ENCODE data around the gene GNB5. TPM values are rescaled to one million over a fixed set of nuclear protein-coding genes. Genes with fewer than 3 reads are reported as not detected.

Gene GNB5
- total and polyA plus RNA-seq, 2 of the 13 experiments (the other 11 are each of a cell fraction or from before 2014, with no cell fraction given): 13.7 to 14.4 TPM

DNA sequence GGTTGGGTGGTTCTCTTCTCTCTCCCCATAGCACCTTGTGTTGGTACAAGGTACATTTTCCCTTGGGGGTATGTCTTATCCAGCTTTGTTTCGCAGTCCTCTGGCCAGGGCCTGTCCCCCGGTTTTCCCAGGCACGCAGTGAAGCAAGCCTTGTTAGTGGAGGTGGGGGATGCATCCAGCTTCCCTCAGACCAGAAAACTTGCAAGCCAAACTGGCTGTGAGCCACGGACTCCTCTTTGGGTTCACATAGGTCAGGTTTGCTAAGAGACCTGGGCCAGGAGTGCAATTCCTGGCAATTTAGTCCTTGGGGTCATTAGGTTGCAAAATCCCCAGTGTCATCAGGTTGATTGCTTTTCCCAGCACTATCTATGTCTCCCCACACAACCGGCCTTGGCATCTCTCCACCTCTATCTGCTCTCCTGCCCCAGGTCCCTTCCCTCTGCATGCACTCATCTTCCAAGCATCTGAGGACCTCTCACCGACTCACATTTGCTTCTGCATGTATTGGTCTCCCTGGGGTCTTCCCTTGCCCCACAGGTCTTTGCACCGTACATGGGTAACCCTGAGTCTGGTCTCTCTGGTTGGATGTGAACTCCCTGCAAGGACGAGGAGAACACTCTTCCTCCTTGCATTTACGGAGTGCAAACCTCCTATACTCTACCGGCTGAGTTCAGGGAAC is 112.9 kb downstream of the GNB5 start (continued):
- peak; percentile 71; the same call in 1 of the 2 replicates for TF ChIP-seq PHF21A (CRISPR knock-in tag; IDR thresholded peaks at IDR 0.05)
- no peak for TF ChIP-seq ZNF432 (CRISPR knock-in tag; IDR thresholded peaks at IDR 0.05; ENCODE audit: borderline replicate concordance)
- no peak for TF ChIP-seq ZNF12 (CRISPR knock-in tag; IDR thresholded peaks at IDR 0.05)
- peak; percentile 37; the same call in 1 of the 2 replicates for TF ChIP-seq ZNF616 (CRISPR knock-in tag; IDR thresholded peaks at IDR 0.05; ENCODE audit: low read depth)
- no peak for TF ChIP-seq U2AF2 (IDR thresholded peaks at IDR 0.05; ENCODE audit: low read depth, low read length)
- TF ChIP-seq, protein P1, sequence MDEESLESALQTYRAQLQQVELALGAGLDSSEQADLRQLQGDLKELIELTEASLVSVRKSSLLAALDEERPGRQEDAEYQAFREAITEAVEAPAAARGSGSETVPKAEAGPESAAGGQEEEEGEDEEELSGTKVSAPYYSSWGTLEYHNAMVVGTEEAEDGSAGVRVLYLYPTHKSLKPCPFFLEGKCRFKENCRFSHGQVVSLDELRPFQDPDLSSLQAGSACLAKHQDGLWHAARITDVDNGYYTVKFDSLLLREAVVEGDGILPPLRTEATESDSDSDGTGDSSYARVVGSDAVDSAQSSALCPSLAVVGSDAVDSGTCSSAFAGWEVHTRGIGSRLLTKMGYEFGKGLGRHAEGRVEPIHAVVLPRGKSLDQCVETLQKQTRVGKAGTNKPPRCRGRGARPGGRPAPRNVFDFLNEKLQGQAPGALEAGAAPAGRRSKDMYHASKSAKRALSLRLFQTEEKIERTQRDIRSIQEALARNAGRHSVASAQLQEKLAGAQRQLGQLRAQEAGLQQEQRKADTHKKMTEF (CRISPR knock-in tag; IDR thresholded peaks at IDR 0.05): 0 out of 2 replicates have a peak, but pooled peaks have one; percentile 23
- no peak for TF ChIP-seq CHD4 (IDR thresholded peaks at IDR 0.05; ENCODE audit: borderline replicate concordance, low read length)
- TF ChIP-seq, protein P2, sequence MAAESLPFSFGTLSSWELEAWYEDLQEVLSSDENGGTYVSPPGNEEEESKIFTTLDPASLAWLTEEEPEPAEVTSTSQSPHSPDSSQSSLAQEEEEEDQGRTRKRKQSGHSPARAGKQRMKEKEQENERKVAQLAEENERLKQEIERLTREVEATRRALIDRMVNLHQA (CRISPR knock-in tag; IDR thresholded peaks at IDR 0.05): no peak
- TF ChIP-seq, protein P3, sequence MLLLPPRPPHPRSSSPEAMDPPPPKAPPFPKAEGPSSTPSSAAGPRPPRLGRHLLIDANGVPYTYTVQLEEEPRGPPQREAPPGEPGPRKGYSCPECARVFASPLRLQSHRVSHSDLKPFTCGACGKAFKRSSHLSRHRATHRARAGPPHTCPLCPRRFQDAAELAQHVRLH (CRISPR knock-in tag; IDR thresholded peaks at IDR 0.05; ENCODE audit: borderline replicate concordance, low read depth): no peak
- TF ChIP-seq MEIS2 (CRISPR knock-in tag; IDR thresholded peaks at IDR 0.05): peak; percentile 57; the same call in 1 of the 2 replicates
- TF ChIP-seq NR2F1 (CRISPR knock-in tag; IDR thresholded peaks at IDR 0.05): peak; percentile 79 to 86
- TF ChIP-seq JUN (CRISPR knock-in tag; IDR thresholded peaks at IDR 0.05): no peak
- 0 out of 2 replicates have a peak, but pooled peaks have one; percentile 51 for TF ChIP-seq ZBTB38 (CRISPR knock-in tag; IDR thresholded peaks at IDR 0.05)
- peak; percentile 54; the same call in 1 of the 2 replicates for TF ChIP-seq NCOR1 (IDR thresholded peaks at IDR 0.05; ENCODE audit: borderline replicate concordance, low read length)
- peak; percentile 58 for TF ChIP-seq SALL1 (CRISPR knock-in tag; IDR thresholded peaks at IDR 0.05)
- TF ChIP-seq, protein P4, sequence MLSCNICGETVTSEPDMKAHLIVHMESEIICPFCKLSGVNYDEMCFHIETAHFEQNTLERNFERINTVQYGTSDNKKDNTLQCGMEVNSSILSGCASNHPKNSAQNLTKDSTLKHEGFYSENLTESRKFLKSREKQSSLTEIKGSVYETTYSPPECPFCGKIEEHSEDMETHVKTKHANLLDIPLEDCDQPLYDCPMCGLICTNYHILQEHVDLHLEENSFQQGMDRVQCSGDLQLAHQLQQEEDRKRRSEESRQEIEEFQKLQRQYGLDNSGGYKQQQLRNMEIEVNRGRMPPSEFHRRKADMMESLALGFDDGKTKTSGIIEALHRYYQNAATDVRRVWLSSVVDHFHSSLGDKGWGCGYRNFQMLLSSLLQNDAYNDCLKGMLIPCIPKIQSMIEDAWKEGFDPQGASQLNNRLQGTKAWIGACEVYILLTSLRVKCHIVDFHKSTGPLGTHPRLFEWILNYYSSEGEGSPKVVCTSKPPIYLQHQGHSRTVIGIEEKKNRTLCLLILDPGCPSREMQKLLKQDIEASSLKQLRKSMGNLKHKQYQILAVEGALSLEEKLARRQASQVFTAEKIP (CRISPR knock-in tag; IDR thresholded peaks at IDR 0.05; ENCODE audit: borderline replicate concordance): no peak
- TF ChIP-seq HNF4G (IDR thresholded peaks at IDR 0.05; ENCODE audit: borderline replicate concordance, low read depth, low read length): peak; percentile 71; the same call in 1 of the 2 replicates
- TF ChIP-seq HNF4G (CRISPR knock-in tag; IDR thresholded peaks at IDR 0.05; ENCODE audit: borderline replicate concordance, low read depth): no peak
- TF ChIP-seq, protein P5, sequence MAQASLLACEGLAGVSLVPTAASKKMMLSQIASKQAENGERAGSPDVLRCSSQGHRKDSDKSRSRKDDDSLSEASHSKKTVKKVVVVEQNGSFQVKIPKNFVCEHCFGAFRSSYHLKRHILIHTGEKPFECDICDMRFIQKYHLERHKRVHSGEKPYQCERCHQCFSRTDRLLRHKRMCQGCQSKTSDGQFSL (CRISPR knock-in tag; IDR thresholded peaks at IDR 0.05): 0 out of 2 replicates have a peak, but pooled peaks have one; percentile 26
- TF ChIP-seq ZNF354B (CRISPR knock-in tag; IDR thresholded peaks at IDR 0.05): no peak
- TF ChIP-seq ZNF619 (CRISPR knock-in tag; IDR thresholded peaks at IDR 0.05): no peak; the same call in 1 of the 2 replicates
- peak in 1 of 2 experiments; percentile 76; a peak in 1 of 4 replicates for TF ChIP-seq EP300 (IDR thresholded peaks at IDR 0.05; ENCODE audit: low read depth in 2 of 2, low read length in 2 of 2)
- peak; percentile 58; the same call in 1 of the 2 replicates for TF ChIP-seq EP300 (CRISPR knock-in tag; IDR thresholded peaks at IDR 0.05; ENCODE audit: borderline replicate concordance)
- TF ChIP-seq LCORL (IDR thresholded peaks at IDR 0.05): no peak
- peak; percentile 78 for TF ChIP-seq LCORL (CRISPR knock-in tag; IDR thresholded peaks at IDR 0.05)
- TF ChIP-seq ERF (CRISPR knock-in tag; IDR thresholded peaks at IDR 0.05): 0 out of 2 replicates have a peak, but pooled peaks have one; percentile 47

Measured in HepG2 (cell line).